Neural cell (in vitro differentiated cells): ENCODE measurements around the gene POLE.

ENCODE experiments used
- EP300 ChIP-seq: fragments of 450-650 bp; conservative IDR thresholded peaks from 2 replicates; pipeline ENCODE4 v1.6.1; 2014; ENCODE audit warnings: antibody characterized with exemption, mild to moderate bottlenecking, moderate library complexity; ENCODE audit not compliant: poor library complexity, severe bottlenecking
- POLR2AphosphoS5 ChIP-seq: IDR thresholded peaks from 2 replicates; pipeline ENCODE4 v1.6.1; 2012
- SMC3 ChIP-seq: fragments of 450-650 bp; conservative IDR thresholded peaks from 2 replicates; pipeline ENCODE4 v1.6.1; 2014; ENCODE audit warnings: antibody characterized with exemption, mild to moderate bottlenecking, moderate library complexity; ENCODE audit not compliant: poor library complexity
- TF ChIP-seq, protein P1 (sequence below): fragments of 450-650 bp; IDR thresholded peaks from 2 replicates; pipeline ENCODE4 v1.5.1; 2014; ENCODE audit warnings: antibody characterized with exemption, mild to moderate bottlenecking, moderate library complexity; ENCODE audit not compliant: poor library complexity, severe bottlenecking

DNA sequence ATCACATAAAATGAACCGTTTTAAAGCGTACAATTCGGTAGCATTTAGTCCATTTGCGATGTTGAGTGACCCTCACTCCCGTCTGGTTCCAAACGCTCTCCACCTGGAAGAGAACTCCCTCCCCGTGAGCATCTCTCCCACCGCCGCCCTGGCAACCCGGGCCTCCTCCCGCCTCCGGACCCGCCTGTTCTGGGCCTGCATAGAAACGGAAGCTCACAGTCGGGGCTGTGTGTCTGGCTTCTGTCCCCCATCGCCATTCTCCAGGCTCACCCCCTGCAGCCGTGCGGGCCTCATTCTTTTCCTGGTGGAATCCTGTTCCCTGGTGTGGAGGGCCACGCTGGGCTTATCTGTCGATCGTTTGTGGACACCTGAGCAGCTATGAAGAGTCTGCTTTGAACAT is 94.1 kb downstream of the POLE start:
- TF ChIP-seq POLR2AphosphoS5 (no peak), EP300 (no peak), SMC3 (no peak)
- TF ChIP-seq, protein P1, sequence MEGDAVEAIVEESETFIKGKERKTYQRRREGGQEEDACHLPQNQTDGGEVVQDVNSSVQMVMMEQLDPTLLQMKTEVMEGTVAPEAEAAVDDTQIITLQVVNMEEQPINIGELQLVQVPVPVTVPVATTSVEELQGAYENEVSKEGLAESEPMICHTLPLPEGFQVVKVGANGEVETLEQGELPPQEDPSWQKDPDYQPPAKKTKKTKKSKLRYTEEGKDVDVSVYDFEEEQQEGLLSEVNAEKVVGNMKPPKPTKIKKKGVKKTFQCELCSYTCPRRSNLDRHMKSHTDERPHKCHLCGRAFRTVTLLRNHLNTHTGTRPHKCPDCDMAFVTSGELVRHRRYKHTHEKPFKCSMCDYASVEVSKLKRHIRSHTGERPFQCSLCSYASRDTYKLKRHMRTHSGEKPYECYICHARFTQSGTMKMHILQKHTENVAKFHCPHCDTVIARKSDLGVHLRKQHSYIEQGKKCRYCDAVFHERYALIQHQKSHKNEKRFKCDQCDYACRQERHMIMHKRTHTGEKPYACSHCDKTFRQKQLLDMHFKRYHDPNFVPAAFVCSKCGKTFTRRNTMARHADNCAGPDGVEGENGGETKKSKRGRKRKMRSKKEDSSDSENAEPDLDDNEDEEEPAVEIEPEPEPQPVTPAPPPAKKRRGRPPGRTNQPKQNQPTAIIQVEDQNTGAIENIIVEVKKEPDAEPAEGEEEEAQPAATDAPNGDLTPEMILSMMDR: no peak
